Measurements from ENCODE around the gene PRLH.

Gene PRLH

GRCh38 chr2:237581326-237581725, 15.0 kb downstream of the PRLH start (continued):
- no peak for TF ChIP-seq PRDM2 (tag by site-specific recombination; IDR thresholded peaks at IDR 0.05; ENCODE audit: borderline replicate concordance)
- no peak for TF ChIP-seq ZNF391 (tag by site-specific recombination; IDR thresholded peaks at IDR 0.05; ENCODE audit: borderline replicate concordance, low read depth)
- no peak for TF ChIP-seq ZNF664 (tag by site-specific recombination; IDR thresholded peaks at IDR 0.05)

- ChIA-PET POLR2A (no interaction called here), CTCF (interaction anchor here (0.5 to 3.5 kb wide), 9 partner anchors 10 to 203 kb away, joined by 3 to 17 read pairs (median 6); no protein-coding TSS in a partner anchor)
- H3K36me3 ChIP-seq (ENCODE audit: control insufficient read depth in 2 of 2, insufficient read depth in 1 of 2, low read length in 2 of 2) = no peaks in the 10 kb centered on the region
- no peaks in the 10 kb centered on the region for H3K9me3 ChIP-seq (ENCODE audit: control insufficient read depth, insufficient read depth, low read depth, low read length)
- no peak overlapping the region for H3K27ac ChIP-seq (ENCODE audit: extremely low read depth, low read depth, low read length)
- H3K4me1 ChIP-seq (ENCODE audit: control insufficient read depth, insufficient read depth, low read length) = no peaks in the 10 kb centered on the region
- H3K4me3 ChIP-seq (ENCODE audit: low read depth, low read length) = no peak overlapping the region
- TF ChIP-seq ZNF664 (tag by site-specific recombination; IDR thresholded peaks at IDR 0.05) (no peak), ZNF398 (tag by site-specific recombination; IDR thresholded peaks at IDR 0.05) (no peak), EGR2 (tag by site-specific recombination; IDR thresholded peaks at IDR 0.05; ENCODE audit: low read depth) (peak; percentile 88), ZNF639 (tag by site-specific recombination; IDR thresholded peaks at IDR 0.05) (no peak), GLIS1 (tag by site-specific recombination; IDR thresholded peaks at IDR 0.05) (peak; percentile 83), ZNF488 (tag by site-specific recombination; IDR thresholded peaks at IDR 0.05) (no peak), ZFP37 (tag by site-specific recombination; IDR thresholded peaks at IDR 0.05) (no peak), ZNF112 (tag by site-specific recombination; IDR thresholded peaks at IDR 0.05) (no peak), ZNF654 (tag by site-specific recombination; IDR thresholded peaks at IDR 0.05; ENCODE audit: low read depth) (peak; percentile 58), PRDM10 (tag by site-specific recombination; IDR thresholded peaks at IDR 0.05) (no peak), ZNF600 (tag by site-specific recombination; IDR thresholded peaks at IDR 0.05) (peak; percentile 63), SP2 (tag by site-specific recombination; IDR thresholded peaks at IDR 0.05) (no peak), CTCF (tag by site-specific recombination; IDR thresholded peaks at IDR 0.05) (peak; percentile 82), TRIM28 (IDR thresholded peaks at IDR 0.05; ENCODE audit: borderline replicate concordance, low read length) (peak; percentile 48; the same call in 1 of the 2 replicates), ZNF701 (tag by site-specific recombination; IDR thresholded peaks at IDR 0.05) (no peak), GLI4 (tag by site-specific recombination; IDR thresholded peaks at IDR 0.05) (no peak), GLIS2 (tag by site-specific recombination; IDR thresholded peaks at IDR 0.05) (peak; percentile 56; the same call in 1 of the 2 replicates)
Observed at GRCh38 chr2:237581751-237582746, 15.7 kb downstream of the PRLH start.

Measured in HEK293 (cell line).